Activated naive CD4-positive, alpha-beta T cell treated with anti-CD3 and anti-CD28 coated beads, Interleukin-2, amount 50 U/mL, for 24 hours (primary cell): ENCODE data around the gene PLB1.

ENCODE experiments used
- H3K27ac Mint-ChIP-seq: one replicate; pipeline ENCODE4 v1.8.0; 2021; ENCODE audit warnings: mild to moderate bottlenecking, mixed read lengths
- H3K27me3 Mint-ChIP-seq: one replicate; pipeline ENCODE4 v1.8.0; 2021; ENCODE audit warnings: mixed read lengths
- H3K36me3 Mint-ChIP-seq: one replicate; pipeline ENCODE4 v1.8.0; 2021; ENCODE audit warnings: mixed read lengths
- H3K4me1 Mint-ChIP-seq: one replicate; pipeline ENCODE4 v1.8.0; 2021; ENCODE audit warnings: mixed read lengths
- H3K4me3 Mint-ChIP-seq: one replicate; pipeline ENCODE4 v1.8.0; 2021; ENCODE audit warnings: mild to moderate bottlenecking, mixed read lengths
- H3K9me3 Mint-ChIP-seq: one replicate; pipeline ENCODE4 v1.8.0; 2021; ENCODE audit warnings: mixed read lengths

PLB1 gene

GRCh38 chr2:28552045-28552823, 56.4 kb downstream of the PLB1 start:
- no peaks in the 10 kb centered on the region for H3K27me3 Mint-ChIP-seq
- no peak overlapping the region for H3K4me3 Mint-ChIP-seq
- no peak overlapping the region for H3K27ac Mint-ChIP-seq
- no peaks in the 10 kb centered on the region for H3K36me3 Mint-ChIP-seq
- H3K9me3 Mint-ChIP-seq: no peaks in the 10 kb centered on the region
- no peaks in the 10 kb centered on the region for H3K4me1 Mint-ChIP-seq

- Mint-ChIP-seq H3K36me3 (no peaks in the 10 kb centered on the region), H3K9me3 (no peaks in the 10 kb centered on the region), H3K4me3 (no peak overlapping the region), H3K27me3 (no peaks in the 10 kb centered on the region), H3K4me1 (no peaks in the 10 kb centered on the region), H3K27ac (no peak overlapping the region)
Observed at GRCh38 chr2:28556303-28556702, 60.4 kb downstream of the PLB1 start.

GRCh38 chr2:28557389-28558131, 61.7 kb downstream of the PLB1 start:
- no peaks in the 10 kb centered on the region for H3K36me3 Mint-ChIP-seq
- no peaks in the 10 kb centered on the region for H3K9me3 Mint-ChIP-seq
- H3K27ac Mint-ChIP-seq: no peak overlapping the region
- H3K4me1 Mint-ChIP-seq: no peaks in the 10 kb centered on the region
- H3K4me3 Mint-ChIP-seq: no peak overlapping the region
- no peaks in the 10 kb centered on the region for H3K27me3 Mint-ChIP-seq

GRCh38 chr2:28558158-28558820, 62.4 kb downstream of the PLB1 start:
- Mint-ChIP-seq H3K27me3 (no peaks in the 10 kb centered on the region), H3K4me3 (no peak overlapping the region), H3K36me3 (no peaks in the 10 kb centered on the region), H3K9me3 (no peaks in the 10 kb centered on the region), H3K27ac (peak overlapping the region; percentile 0), H3K4me1 (no peaks in the 10 kb centered on the region)

GRCh38 chr2:28558918-28559317, 63.1 kb downstream of the PLB1 start:
- H3K9me3 Mint-ChIP-seq: no peaks in the 10 kb centered on the region
- no peaks in the 10 kb centered on the region for H3K36me3 Mint-ChIP-seq
- no peak overlapping the region for H3K4me3 Mint-ChIP-seq
- H3K27ac Mint-ChIP-seq: no peak overlapping the region
- H3K4me1 Mint-ChIP-seq: no peaks in the 10 kb centered on the region
- H3K27me3 Mint-ChIP-seq: no peaks in the 10 kb centered on the region

GRCh38 chr2:28563869-28564268, 68.0 kb downstream of the PLB1 start:
- Mint-ChIP-seq H3K27me3 (no peaks in the 10 kb centered on the region), H3K9me3 (no peaks in the 10 kb centered on the region), H3K36me3 (no peaks in the 10 kb centered on the region), H3K27ac (peak overlapping the region; percentile 23), H3K4me1 (peaks cover 22% of the 10 kb centered on the region), H3K4me3 (no peak overlapping the region)

- Mint-ChIP-seq H3K27ac (no peak overlapping the region), H3K4me1 (peaks cover 22% of the 10 kb centered on the region), H3K36me3 (no peaks in the 10 kb centered on the region), H3K27me3 (no peaks in the 10 kb centered on the region), H3K4me3 (no peak overlapping the region), H3K9me3 (no peaks in the 10 kb centered on the region)
Observed at GRCh38 chr2:28564346-28564745, 68.5 kb downstream of the PLB1 start.

- H3K9me3 Mint-ChIP-seq: no peaks in the 10 kb centered on the region
- H3K27ac Mint-ChIP-seq: no peak overlapping the region
Observed at GRCh38 chr2:28565033-28565432, 69.2 kb downstream of the PLB1 start.

GRCh38 chr2:28565720-28566295, 69.9 kb downstream of the PLB1 start:
- Mint-ChIP-seq H3K27ac (no peak overlapping the region), H3K9me3 (no peaks in the 10 kb centered on the region), H3K4me1 (peaks cover 22% of the 10 kb centered on the region), H3K27me3 (no peaks in the 10 kb centered on the region), H3K36me3 (no peaks in the 10 kb centered on the region), H3K4me3 (peak overlapping the region; percentile 91)

More at GRCh38 chr2:28565033-28565432, 69.2 kb downstream of the PLB1 start:
- no peak overlapping the region for H3K4me3 Mint-ChIP-seq
- H3K27me3 Mint-ChIP-seq: no peaks in the 10 kb centered on the region
- peaks cover 22% of the 10 kb centered on the region for H3K4me1 Mint-ChIP-seq
- H3K36me3 Mint-ChIP-seq: no peaks in the 10 kb centered on the region

- H3K27me3 Mint-ChIP-seq: no peaks in the 10 kb centered on the region
- no peaks in the 10 kb centered on the region for H3K9me3 Mint-ChIP-seq
- H3K36me3 Mint-ChIP-seq: peaks cover 1% of the 10 kb centered on the region
- H3K4me1 Mint-ChIP-seq: peaks cover 22% of the 10 kb centered on the region
- peak overlapping the region; percentile 91 for H3K4me3 Mint-ChIP-seq
- H3K27ac Mint-ChIP-seq: peak overlapping the region; percentile 55
Observed at GRCh38 chr2:28566521-28567041, 70.7 kb downstream of the PLB1 start.

GRCh38 chr2:28567061-28567471, 71.2 kb downstream of the PLB1 start:
- Mint-ChIP-seq H3K4me3 (peak overlapping the region; percentile 91), H3K36me3 (peaks cover 1% of the 10 kb centered on the region), H3K27me3 (no peaks in the 10 kb centered on the region), H3K4me1 (peaks cover 22% of the 10 kb centered on the region), H3K9me3 (no peaks in the 10 kb centered on the region), H3K27ac (peak overlapping the region; percentile 55)

GRCh38 chr2:28568036-28568435, 72.2 kb downstream of the PLB1 start:
- no peaks in the 10 kb centered on the region for H3K27me3 Mint-ChIP-seq
- peak overlapping the region; percentile 41 for H3K27ac Mint-ChIP-seq
- H3K9me3 Mint-ChIP-seq: no peaks in the 10 kb centered on the region
- peak overlapping the region; percentile 91 for H3K4me3 Mint-ChIP-seq
- peaks cover 22% of the 10 kb centered on the region for H3K4me1 Mint-ChIP-seq
- peaks cover 1% of the 10 kb centered on the region for H3K36me3 Mint-ChIP-seq

- Mint-ChIP-seq H3K36me3 (peaks cover 1% of the 10 kb centered on the region), H3K9me3 (no peaks in the 10 kb centered on the region), H3K27me3 (no peaks in the 10 kb centered on the region), H3K4me1 (peaks cover 22% of the 10 kb centered on the region), H3K4me3 (no peak overlapping the region), H3K27ac (no peak overlapping the region)
Observed at GRCh38 chr2:28568533-28568932, 72.7 kb downstream of the PLB1 start.

GRCh38 chr2:28570431-28570830, 74.6 kb downstream of the PLB1 start:
- H3K27ac Mint-ChIP-seq: no peak overlapping the region
- peaks cover 1% of the 10 kb centered on the region for H3K36me3 Mint-ChIP-seq
- H3K4me3 Mint-ChIP-seq: no peak overlapping the region
- no peaks in the 10 kb centered on the region for H3K9me3 Mint-ChIP-seq
- H3K4me1 Mint-ChIP-seq: peaks cover 22% of the 10 kb centered on the region
- H3K27me3 Mint-ChIP-seq: no peaks in the 10 kb centered on the region

- Mint-ChIP-seq H3K36me3 (no peaks in the 10 kb centered on the region), H3K27ac (no peak overlapping the region), H3K9me3 (no peaks in the 10 kb centered on the region), H3K4me3 (no peak overlapping the region), H3K4me1 (no peaks in the 10 kb centered on the region), H3K27me3 (no peaks in the 10 kb centered on the region)
Observed at GRCh38 chr2:28576714-28577113, 80.9 kb downstream of the PLB1 start.
